Measurements from ENCODE around the gene AAK1. TPM values are rescaled to one million over a fixed set of nuclear protein-coding genes. Genes with fewer than 3 reads are reported as not detected.

The AAK1 gene
- total RNA-seq, 1 donor from 2014 or later: 66.4 TPM

GRCh38 chr2:69514406-69514805, 129.1 kb downstream of the AAK1 start:
- no peak for TF ChIP-seq CTCF (IDR thresholded peaks at IDR 0.05; ENCODE audit: unreplicated experiment)
- H3K36me3 Mint-ChIP-seq: peaks cover 61% of the 10 kb centered on the region
- no peaks in the 10 kb centered on the region for H3K27me3 Mint-ChIP-seq (ENCODE audit: low read depth)
- H3K4me3 Mint-ChIP-seq: no peak overlapping the region
- H3K4me1 Mint-ChIP-seq: no peaks in the 10 kb centered on the region
- DNase-seq (ENCODE audit: low spot score in 2 of 2, unreplicated experiment in 2 of 2): no peak
- H3K9me3 Mint-ChIP-seq: peaks cover 6% of the 10 kb centered on the region
- H3K27ac Mint-ChIP-seq: no peak overlapping the region

GRCh38 chr2:69512446-69512845, 131.1 kb downstream of the AAK1 start:
- Mint-ChIP-seq H3K36me3 (peaks cover 65% of the 10 kb centered on the region), H3K4me1 (no peaks in the 10 kb centered on the region)
- no peak for TF ChIP-seq CTCF (IDR thresholded peaks at IDR 0.05; ENCODE audit: unreplicated experiment)

GRCh38 chr2:69510204-69510603, 133.3 kb downstream of the AAK1 start:
- no peak for DNase-seq (ENCODE audit: low spot score in 2 of 2, unreplicated experiment in 2 of 2)
- no peak for TF ChIP-seq CTCF (IDR thresholded peaks at IDR 0.05; ENCODE audit: unreplicated experiment)
- Mint-ChIP-seq H3K4me3 (no peak overlapping the region), H3K9me3 (peaks cover 6% of the 10 kb centered on the region), H3K27ac (no peak overlapping the region), H3K27me3 (ENCODE audit: low read depth) (no peaks in the 10 kb centered on the region), H3K4me1 (no peaks in the 10 kb centered on the region), H3K36me3 (peaks cover 74% of the 10 kb centered on the region)

More at GRCh38 chr2:69512446-69512845, 131.1 kb downstream of the AAK1 start:
- no peaks in the 10 kb centered on the region for H3K27me3 Mint-ChIP-seq (ENCODE audit: low read depth)
- DNase-seq (ENCODE audit: low spot score in 2 of 2, unreplicated experiment in 2 of 2): no peak
- H3K4me3 Mint-ChIP-seq: no peak overlapping the region
- peaks cover 6% of the 10 kb centered on the region for H3K9me3 Mint-ChIP-seq
- H3K27ac Mint-ChIP-seq: no peak overlapping the region

GRCh38 chr2:69509750-69510140, 133.8 kb downstream of the AAK1 start:
- peaks cover 76% of the 10 kb centered on the region for H3K36me3 Mint-ChIP-seq

GRCh38 chr2:69509011-69509749, 134.4 kb downstream of the AAK1 start:
- TF ChIP-seq CTCF (IDR thresholded peaks at IDR 0.05; ENCODE audit: unreplicated experiment): no peak

More at GRCh38 chr2:69509750-69510140, 133.8 kb downstream of the AAK1 start:
- no peaks in the 10 kb centered on the region for H3K27me3 Mint-ChIP-seq (ENCODE audit: low read depth)
- TF ChIP-seq CTCF (IDR thresholded peaks at IDR 0.05; ENCODE audit: unreplicated experiment): no peak
- H3K27ac Mint-ChIP-seq: no peak overlapping the region
- H3K9me3 Mint-ChIP-seq: peaks cover 6% of the 10 kb centered on the region
- DNase-seq (ENCODE audit: low spot score in 2 of 2, unreplicated experiment in 2 of 2): no peak
- no peaks in the 10 kb centered on the region for H3K4me1 Mint-ChIP-seq
- no peak overlapping the region for H3K4me3 Mint-ChIP-seq

More at GRCh38 chr2:69509011-69509749, 134.4 kb downstream of the AAK1 start:
- Mint-ChIP-seq H3K9me3 (peaks cover 6% of the 10 kb centered on the region), H3K4me3 (no peak overlapping the region), H3K27me3 (ENCODE audit: low read depth) (no peaks in the 10 kb centered on the region), H3K36me3 (peaks cover 71% of the 10 kb centered on the region), H3K27ac (no peak overlapping the region), H3K4me1 (no peaks in the 10 kb centered on the region)
- DNase-seq (ENCODE audit: low spot score in 2 of 2, unreplicated experiment in 2 of 2): no peak
